Hepatocyte (in vitro differentiated cells): ENCODE data around the gene NAT10.

Source experiments
- CTCF ChIP-seq: fragments of 200-600 bp; sonication (generic); IDR thresholded peaks from 2 replicates; pipeline ENCODE4 v1.5.1; 2016; ENCODE audit warnings: antibody characterized with exemption, mild to moderate bottlenecking; ENCODE audit not compliant: poor library complexity
- EZH2 ChIP-seq: fragments of 200-600 bp; sonication (generic); IDR thresholded peaks from 2 replicates; pipeline ENCODE4 v1.6.1; 2016; ENCODE audit warnings: antibody characterized with exemption, mild to moderate bottlenecking, borderline replicate concordance
- EZH2phosphoT487 ChIP-seq: fragments of 200-600 bp; sonication (generic); IDR thresholded peaks from one replicate; pipeline ENCODE4 v1.6.1; 2018; ENCODE audit warnings: antibody characterized with exemption, mild to moderate bottlenecking, low read depth, moderate library complexity; ENCODE audit not compliant: unreplicated experiment, severe bottlenecking

- no peak for TF ChIP-seq EZH2
- no peak for TF ChIP-seq CTCF
- no peak for TF ChIP-seq EZH2phosphoT487
Observed at GRCh38 chr11:34098813-34099212, 6.6 kb upstream of the NAT10 start.
